Erythroblast (primary cell): Measurements from ENCODE around the gene ARL6IP4.

Source experiments
- GATA1 ChIP-seq: IDR thresholded peaks from 2 replicates; pipeline ENCODE4 v1.6.1; 2011; ENCODE audit warnings: low read depth, mild to moderate bottlenecking, control low read depth, low read length, moderate library complexity
- POLR2A ChIP-seq: IDR thresholded peaks from 2 replicates; pipeline ENCODE4 v1.6.1; 2011; ENCODE audit warnings: mild to moderate bottlenecking, low read length

DNA sequence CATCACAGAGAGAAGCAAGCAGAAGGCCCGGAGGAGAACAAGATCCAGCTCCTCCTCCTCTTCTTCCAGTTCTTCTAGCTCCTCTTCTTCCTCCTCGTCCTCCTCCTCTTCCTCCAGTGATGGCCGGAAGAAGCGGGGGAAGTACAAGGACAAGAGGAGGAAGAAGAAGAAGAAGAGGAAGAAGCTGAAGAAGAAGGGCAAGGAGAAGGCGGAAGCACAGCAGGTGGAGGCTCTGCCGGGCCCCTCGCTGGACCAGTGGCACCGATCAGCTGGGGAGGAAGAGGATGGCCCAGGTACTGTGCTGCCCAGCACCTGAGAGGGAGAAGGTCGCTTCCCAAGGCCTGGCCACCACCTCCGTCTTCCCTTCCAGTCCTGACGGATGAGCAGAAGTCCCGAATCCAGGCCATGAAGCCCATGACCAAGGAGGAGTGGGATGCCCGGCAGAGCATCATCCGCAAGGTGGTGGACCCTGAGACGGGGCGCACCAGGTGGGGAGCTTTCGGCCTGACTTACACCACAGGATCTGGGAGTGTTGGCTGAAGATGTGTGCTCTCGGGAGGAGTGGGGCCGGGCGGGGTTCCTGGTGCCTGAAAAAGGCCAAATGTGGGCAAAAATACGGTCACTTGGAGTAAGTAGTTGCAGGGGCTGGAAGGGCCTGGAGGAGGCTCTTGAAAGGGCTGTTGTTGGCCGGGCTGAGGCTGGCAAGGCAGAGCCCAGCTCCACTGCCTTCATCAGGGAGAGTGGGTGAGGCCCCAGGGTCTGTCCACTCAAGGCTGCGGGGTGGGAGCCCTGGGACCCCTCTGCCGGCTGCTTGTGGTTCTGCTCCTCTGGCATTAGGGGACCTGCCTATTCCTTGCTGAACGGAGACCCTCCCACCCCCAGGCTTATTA is 1.4 kb downstream of the ARL6IP4 start:
- no peak for TF ChIP-seq POLR2A
- no peak for TF ChIP-seq GATA1
